ENCODE results near the gene SNRNP200. TPM values are rescaled to one million over a fixed set of nuclear protein-coding genes. Genes with fewer than 3 reads are reported as not detected.

SNRNP200 gene
- total RNA-seq = 89.0 TPM

DNA sequence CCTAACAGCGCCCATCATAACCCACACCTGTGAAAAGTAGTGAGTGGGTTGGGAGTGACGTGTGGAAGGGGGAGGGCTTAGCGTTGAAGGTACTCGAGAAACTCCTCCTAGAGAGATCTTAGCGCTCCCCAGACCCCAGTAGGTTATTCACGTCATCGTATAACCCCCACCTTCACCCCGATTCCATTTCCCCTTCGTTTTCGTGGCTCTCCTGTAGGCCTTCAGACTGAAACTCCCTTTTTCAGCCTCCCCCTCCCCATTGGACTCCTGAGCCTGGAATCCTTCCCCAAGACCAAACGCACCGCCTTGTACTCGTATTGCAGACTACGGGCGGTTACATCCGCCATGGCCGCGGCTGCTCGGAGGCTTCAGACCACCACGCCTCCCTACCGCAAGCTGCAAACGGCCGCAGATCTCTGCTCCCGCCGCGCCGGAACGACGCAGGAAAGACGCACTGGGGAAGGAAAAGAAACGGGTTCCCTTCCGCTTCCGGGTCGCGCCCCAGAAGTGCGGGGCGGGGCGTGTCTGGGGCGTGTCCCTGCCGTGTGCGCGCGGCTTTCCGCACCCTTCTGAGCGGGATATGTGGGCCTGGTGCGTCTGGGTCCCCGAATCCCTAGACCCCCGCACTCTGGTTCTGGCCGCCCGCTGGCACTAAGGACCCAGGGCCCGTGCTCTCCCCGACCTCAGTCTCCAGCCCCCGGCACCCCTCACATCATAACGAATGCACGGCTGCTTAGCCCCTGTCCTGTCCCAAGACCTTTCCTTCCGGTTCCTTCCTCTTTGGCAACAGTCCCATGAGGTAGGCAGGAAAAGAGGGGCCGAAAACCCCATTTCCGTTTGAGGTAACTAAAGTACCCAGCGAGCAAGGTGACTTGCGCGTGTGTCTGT is at the start of gene SNRNP200:
SNRNP200 (minus strand) TSS at position 456 of the 888 bp plus-strand sequence; CDS start at position 347, 109 bp downstream.
- intact Hi-C loops (cut with DNase I) = no loop called here
- peak; percentile 100 for ATAC-seq
- peak; percentile 92 for DNase-seq (ENCODE audit: low spot score)

DNA sequence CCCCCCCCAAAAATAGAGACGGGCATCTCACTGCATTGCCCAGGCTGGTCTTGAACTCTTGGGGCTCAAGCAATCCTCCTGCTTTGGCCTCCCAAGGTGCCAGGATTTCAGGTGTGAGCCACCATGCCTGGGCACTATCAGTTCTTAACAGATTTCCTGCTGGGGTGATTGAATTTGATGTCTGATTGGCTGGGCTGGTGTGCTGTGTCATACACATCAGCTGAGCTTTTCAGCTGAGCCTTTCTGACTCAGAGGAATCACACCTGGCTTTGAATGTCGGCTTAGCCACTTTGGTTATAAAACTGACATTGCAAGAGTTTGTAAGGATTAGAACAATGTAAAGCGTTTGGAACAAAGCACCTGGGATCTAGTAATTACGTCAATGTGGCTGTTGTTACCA is 49.1 kb upstream of the SNRNP200 start:
- intact Hi-C loops (cut with DNase I) = no loop called here
- DNase-seq (ENCODE audit: low spot score) = no peak
- ATAC-seq = no peak

DNA sequence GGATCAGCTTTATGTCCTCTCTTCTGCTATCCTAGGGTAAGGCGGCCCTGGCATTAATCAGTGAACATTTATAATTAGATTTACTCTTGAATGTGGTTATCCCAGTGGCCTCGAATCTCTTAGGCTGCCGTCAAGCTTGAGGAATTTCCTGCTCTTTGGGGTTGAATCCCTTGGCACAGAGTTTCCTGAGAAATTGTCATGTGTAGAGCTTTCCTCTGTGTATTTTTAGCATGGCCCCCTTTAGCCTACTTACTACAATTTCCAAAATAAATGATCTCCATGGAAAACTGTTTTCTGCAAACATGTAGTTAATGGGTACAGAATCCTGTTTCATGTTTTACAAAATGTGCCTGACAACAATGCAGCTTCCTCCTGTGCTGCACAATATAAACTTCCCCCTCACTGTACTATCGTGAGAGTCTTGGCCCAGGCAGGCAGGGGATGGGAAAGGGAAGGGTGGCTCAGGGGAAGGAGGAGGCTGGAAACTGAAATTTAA is 48.3 kb upstream of the SNRNP200 start:
- ATAC-seq = peak; percentile 61
- intact Hi-C loops (cut with DNase I) = no loop called here
- DNase-seq (ENCODE audit: low spot score) = no peak

DNA sequence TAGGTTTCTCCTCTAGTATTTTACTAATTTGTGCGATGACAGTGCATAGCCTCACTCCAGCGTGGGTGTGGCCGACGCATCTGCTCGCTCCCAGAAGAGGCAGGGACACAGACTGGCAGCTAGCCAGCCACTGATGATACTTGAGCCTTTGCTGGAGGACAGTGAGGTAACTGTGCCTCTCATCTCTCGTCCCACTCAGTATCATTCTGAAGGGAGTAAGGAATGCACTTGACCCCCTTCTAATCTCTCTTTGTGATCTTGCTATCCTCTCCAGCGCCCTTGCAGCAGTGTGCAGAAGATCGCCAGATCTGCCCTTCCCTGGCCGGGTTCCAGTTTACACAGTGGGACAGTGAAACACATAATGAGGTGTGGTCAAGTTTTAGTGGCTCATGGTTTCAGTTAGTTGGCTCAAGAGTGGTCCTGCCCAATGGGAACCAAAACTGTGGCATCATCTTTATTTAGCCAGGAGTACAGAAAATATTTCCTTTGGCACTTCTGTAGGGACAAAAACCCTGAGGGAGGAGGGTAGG is 47.8 kb upstream of the SNRNP200 start:
- ATAC-seq (peak; percentile 38), DNase-seq (ENCODE audit: low spot score) (no peak)
- intact Hi-C loops (cut with DNase I) = no loop called here

DNA sequence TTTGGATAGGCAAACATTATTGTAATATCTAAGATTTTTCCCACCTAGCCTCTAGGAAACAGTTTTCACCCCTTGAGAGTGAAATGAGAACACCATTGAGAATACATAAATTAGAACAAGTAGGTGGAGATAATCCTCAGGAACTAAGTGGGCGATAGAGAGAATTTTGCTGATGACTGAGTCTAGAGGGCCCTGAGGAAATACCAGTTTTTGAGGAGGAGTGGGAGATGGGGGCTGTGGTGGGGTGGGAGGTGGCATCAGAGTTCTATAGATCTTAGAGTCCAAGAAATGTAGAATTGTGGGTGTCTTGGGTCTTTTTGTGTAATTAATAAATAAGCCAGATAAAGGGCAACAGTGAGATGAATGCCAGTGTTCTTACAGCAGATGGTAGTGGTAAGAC is 42.0 kb upstream of the SNRNP200 start:
- no peak for DNase-seq (ENCODE audit: low spot score)
- no peak for ATAC-seq
- intact Hi-C loops (cut with DNase I) = no loop called here

DNA sequence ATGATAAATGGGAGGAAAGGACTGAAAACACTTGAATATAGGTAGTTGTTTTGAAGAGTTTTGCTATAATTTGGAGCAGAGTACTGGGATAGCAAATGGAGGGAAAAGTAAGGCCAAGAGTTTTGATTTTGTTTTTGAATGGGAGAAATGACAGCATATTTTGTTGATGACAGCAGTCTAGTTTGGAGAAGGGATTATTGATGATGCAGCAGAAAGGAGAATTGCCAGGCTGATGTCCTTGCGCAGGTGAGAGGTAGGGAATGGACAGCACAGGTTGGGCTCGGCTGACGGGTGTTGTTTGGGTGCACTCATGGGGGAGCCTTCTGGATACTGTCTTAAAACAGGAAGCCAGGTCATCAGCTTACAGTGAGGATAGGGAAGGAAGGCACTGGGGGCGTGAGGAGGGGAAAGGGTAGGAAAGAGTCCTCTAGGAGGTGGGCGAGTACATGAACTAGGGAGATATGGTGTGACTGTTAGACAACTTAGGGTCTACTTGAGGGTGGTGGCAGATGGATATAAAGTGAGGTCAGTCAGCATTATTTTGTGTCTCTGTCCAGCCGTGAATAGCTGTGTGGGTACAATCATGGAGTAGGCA is 40.6 kb upstream of the SNRNP200 start:
- intact Hi-C loops (cut with DNase I) = no loop called here
- DNase-seq (ENCODE audit: low spot score) (no peak), ATAC-seq (no peak)

DNA sequence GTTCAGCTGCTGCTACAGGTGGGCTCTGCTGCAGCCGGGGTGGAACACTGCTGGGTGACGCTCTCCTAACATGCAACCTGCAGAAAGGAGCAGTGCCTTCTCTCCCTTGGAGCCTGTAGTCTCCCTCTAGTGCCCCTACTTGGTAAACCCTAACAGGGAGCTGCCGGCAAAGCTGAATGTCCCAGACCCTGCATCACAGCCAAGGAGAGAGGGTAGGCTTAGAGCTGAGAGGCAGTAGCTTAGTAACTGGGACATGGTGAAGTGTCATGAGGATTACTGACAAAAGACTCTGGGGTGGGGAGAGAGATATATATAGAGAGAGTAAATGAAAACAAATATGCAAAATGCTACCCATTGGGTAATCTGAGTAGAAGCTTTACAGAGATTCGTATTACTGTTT is 40.1 kb upstream of the SNRNP200 start:
- intact Hi-C loops (cut with DNase I) = no loop called here
- ATAC-seq (peak; percentile 20), DNase-seq (ENCODE audit: low spot score) (no peak)

DNA sequence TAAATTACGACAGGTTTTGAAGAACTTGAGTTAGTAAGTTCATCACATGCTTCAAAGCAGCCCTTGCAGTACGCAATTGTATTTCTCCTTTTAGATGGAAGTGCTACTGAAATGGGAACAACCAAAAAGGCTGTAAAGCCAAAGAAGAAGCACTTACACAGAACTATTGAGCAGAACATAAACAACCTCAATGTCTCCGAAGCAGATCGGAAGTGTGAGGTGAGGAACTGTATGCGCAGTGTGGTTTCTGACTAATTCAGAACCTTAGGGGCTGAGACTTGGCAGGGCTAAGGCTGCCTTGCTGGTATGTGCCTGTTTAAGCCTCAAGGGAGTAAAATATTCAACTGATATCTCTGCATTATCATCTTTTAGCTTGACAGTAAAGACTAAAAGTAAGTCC is 38.7 kb upstream of the SNRNP200 start:
- ATAC-seq = peak; percentile 86
- intact Hi-C loops (cut with DNase I) = no loop called here
- DNase-seq (ENCODE audit: low spot score) = no peak

DNA sequence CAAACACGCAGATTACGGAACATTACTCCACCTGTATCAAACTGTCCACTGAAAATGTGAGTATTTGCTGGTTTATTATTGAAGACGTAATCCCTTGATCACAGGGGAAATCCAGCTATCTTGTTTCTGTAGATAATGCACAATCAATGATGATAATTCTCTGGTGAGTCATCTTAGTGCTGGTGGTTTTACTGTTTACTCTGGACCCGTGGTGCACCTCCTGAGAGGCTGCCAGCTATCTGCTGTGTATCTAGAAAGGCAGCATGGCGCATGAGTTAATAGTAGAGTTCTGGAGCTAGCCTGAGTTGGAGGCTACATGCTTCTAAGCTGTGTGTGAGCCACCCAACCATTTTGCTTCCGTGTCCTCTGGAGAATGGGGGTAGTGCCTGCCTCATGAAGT is 36.7 kb upstream of the SNRNP200 start:
- ATAC-seq = no peak
- intact Hi-C loops (cut with DNase I) = no loop called here
- no peak for DNase-seq (ENCODE audit: low spot score)

DNA sequence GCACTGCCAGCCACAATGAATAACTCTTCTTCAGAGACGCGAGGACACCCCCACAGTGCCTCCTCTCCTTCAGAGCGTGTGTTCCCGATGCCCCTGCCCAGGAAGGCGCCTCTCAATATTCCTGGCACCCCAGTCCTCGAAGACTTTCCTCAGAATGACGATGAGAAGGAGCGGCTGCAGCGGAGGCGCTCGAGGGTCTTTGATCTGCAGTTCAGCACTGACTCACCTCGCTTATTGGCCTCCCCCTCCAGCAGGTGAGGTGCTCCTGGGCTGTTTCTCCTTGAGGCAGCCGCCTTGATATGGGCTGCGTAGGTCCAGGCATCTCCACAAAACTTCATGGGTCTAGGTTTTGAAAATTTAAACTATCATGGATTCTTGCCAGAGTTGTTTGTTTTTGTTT is 36.3 kb upstream of the SNRNP200 start:
- ATAC-seq (no peak), DNase-seq (ENCODE audit: low spot score) (no peak)
- intact Hi-C loops (cut with DNase I) = no loop called here

DNA sequence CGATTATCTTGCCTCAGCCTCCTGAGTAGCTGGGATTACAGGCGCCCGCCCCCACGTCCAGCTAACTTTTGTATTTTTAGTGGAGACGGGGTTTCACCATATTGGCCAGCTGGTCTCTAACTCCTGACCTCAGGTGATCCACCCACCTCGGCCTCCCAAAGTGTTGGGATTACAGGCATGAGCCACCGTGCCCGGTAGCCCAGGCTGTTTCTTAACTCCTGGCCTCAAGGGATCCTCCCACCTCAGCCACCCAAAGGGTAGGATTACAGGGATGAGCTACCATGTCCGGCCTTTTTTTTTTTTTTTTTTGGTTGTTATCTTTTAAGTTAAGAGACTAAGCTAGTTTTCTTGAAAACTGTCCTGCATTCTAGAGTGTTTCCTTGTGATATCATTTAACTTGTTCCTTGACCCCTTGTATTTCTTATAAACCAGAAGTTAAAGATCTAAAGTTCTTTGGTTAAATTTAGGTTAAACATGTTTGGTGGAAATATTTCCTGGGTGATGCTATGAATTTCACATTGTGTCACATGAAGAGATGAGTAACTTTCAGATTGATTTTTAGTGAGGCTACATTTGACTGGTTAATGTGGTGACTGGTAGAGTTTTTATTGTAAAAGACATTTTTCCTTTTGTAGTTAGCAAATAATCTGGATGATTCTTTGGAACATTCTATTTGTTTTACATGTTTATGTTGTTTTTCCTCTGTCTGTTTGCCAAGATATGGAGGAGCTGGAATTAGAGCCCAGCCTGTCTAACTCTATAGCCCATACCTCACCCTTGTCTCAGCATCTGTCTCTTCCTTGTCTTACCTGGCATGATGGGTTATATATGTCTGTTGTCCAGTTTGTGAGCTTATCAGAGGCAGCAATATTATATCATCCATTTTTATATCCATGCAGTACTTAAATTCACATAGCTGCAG is 35.4 kb upstream of the SNRNP200 start:
- DNase-seq (ENCODE audit: low spot score) (no peak), ATAC-seq (no peak)
- intact Hi-C loops (cut with DNase I) = no loop called here

DNA sequence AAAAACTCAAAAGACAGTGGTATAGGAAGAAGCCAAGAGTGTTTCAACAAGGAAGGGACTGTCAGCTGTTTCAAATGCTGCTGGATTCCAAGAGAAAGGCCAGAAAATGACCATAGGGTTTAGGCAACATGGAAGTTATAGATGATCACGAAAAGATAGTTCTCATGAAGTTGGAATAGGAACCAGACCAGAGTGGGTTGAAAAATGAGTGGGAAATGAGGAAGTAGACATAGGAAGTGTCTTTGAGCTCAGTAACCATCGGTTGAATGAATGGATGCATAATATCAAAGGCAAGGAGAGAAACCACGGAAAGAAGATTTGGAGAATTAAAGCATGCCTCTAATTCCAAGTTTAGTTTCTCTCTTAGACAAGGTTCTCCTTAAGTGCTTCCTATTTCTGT is 31.5 kb upstream of the SNRNP200 start:
- ATAC-seq (no peak), DNase-seq (ENCODE audit: low spot score) (no peak)
- intact Hi-C loops (cut with DNase I) = no loop called here

DNA sequence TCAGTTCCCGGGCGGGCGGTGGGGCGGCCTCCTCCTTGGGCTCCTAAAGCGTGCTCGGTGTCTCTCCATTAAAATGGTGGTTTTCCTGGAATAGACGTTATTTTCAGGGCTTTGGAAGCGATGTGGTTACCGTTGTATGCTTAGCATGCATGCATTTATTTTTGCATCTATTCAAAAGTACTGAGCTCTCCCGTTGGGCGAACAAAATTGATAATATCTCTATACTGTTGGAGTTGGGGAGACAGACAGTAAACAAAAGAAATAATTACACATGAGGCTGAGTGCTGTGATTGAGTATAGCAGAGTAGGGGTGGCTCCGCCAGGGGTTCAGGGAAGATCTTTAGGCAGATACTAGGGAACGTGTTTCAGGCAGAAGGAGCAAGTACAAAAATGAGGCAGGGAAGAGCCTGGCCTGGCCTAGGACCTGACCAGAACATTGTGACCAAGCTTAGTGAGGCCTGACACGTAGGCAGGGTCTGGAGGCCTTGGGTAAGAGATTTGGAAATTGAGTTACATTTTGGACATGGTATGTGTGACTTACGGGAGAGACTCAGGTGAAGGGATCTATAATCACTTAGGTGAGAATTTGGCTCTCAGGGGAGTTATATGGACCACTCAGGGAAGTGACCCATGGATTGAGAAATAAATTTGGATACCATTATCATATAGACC is 30.9 kb upstream of the SNRNP200 start:
- ATAC-seq = no peak
- no peak for DNase-seq (ENCODE audit: low spot score)
- intact Hi-C loops (cut with DNase I) = no loop called here

DNA sequence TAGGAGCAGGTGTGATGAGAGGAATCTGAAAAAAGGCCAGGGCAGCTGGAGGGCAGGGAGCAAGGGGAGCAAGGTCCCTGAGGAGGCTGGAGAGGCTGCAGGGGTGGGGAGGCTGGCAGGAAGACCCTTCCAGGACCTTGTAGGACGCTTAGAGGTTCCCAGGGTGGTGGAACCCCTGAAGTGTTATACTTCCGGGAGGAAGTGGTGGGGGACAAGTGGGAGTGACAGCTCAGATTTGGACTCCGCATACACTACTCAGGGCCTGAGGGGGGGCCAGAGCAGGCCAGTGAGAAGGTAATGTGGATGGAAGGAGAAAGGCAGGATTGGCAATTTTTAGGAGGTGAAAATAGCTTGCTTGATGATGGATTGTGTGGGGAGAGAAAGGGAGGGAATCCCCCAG is 28.4 kb upstream of the SNRNP200 start:
- ATAC-seq (no peak), DNase-seq (ENCODE audit: low spot score) (no peak)
- intact Hi-C loops (cut with DNase I) = no loop called here

DNA sequence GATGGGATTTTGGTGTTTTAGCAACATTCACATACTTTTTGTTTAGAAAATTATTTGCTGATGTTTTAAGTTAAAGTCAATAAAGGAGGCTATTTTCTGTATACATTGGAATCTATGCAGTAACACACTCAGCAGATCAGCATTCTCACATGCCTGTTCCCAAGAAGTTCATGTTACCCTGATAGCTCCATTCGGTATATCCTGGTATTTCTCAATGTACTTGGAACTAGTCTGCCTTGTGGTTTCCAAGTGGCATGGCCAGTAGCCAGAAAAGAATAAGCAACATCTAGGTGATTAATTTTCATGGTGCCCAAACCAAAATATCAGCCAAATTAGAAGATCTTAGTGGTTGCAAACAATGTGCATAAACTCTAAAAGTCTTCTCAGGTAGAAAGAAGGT is 25.1 kb upstream of the SNRNP200 start:
- DNase-seq (ENCODE audit: low spot score) (no peak), ATAC-seq (no peak)
- intact Hi-C loops (cut with DNase I) = no loop called here

DNA sequence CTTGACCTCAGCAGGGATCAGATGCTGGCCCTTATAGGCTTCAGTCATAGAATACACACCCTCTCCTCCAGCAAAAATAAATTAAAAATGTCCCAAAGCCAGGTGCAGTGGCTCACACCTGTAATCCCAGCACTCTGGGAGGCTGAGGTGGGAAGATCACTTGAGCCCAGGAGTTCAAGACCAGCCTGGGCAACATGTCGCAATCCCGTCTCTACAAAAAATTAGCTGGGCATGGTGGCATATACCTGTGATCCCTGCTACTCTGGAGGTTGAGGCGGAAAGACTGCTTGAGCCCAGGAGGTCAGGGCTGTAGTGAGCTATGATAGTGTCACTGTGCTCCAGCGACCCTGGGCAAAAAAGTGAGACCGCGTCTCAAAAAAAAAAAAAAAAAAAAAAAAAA is 24.5 kb upstream of the SNRNP200 start:
- intact Hi-C loops (cut with DNase I) = loop anchor here (10.0 kb wide), 1 partner anchor 575 kb away; no protein-coding TSS in a partner anchor

DNA sequence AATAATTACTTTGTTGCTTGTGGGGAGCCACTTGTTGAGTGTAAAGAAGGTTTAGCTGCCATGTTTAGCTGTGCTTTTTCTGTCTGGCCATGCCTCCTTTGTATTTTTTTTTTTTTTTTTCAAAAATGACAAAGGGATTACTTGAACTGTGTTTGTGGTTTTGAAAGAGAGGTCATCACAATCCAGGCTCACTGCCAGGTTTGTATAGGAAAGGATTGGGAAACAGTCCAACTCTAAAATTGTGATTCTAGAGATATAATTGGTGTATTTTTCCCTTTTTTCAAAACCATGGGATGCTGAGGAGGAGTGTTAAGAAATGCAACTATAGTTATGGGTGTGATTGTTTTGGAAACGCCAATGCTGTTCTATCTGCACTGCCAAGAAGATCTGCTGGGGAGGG is 24.1 kb upstream of the SNRNP200 start:
- ATAC-seq = no peak
- DNase-seq (ENCODE audit: low spot score) = no peak
- intact Hi-C loops (cut with DNase I) = loop anchor here (10.0 kb wide), 1 partner anchor 575 kb away; no protein-coding TSS in a partner anchor

More for the DNA sequence above, 24.5 kb upstream of the SNRNP200 start:
- DNase-seq (ENCODE audit: low spot score) = no peak
- no peak for ATAC-seq

DNA sequence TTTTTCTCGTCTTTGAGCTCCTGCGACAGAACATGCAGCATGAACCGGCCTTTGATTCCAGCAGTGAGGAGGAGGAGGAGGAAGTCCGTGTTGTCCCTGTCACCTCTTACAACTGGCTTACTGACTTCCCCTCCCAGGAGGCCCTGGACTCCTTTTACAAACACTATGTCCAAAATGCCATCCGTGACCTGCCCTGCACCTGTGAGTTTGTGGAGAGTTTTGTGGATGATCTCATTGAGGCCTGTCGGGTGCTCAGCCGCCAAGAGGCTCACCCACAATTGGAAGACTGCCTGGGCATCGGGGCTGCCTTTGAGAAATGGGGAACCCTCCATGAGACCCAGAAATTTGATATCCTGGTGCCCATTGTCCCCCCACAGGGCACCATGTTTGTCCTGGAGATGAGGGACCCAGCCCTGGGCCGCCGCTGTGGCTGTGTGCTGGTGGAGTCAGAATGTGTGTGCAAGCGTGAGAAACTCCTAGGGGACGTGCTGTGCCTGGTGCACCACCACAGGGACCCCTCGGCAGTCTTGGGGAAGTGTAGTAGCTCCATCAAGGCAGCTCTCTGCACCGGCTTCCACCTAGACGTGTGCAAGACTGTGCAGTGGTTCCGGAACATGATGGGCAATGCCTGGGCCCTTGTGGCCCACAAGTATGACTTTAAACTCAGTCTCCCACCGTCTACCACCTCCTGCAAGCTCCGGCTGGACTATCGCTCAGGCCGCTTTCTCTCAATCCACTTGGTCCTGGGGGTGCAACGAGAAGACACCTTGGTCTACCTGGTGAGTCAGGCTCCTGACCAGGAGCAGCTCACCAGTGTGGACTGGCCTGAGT is 21.9 kb upstream of the SNRNP200 start:
- no peak for ATAC-seq
- intact Hi-C loops (cut with DNase I) = loop anchor here (10.0 kb wide), 1 partner anchor 578 kb away; no protein-coding TSS in a partner anchor
- no peak for DNase-seq (ENCODE audit: low spot score)
